Measurements from ENCODE around the gene NNT. TPM values are rescaled to one million over a fixed set of nuclear protein-coding genes. Genes with fewer than 3 reads are reported as not detected.
"Not testable (repeated sequence)": the region's sequence is repeated elsewhere in the genome, so short reads cannot be mapped to it uniquely, and the experiment has no call there.

The NNT gene
- total RNA-seq, 1 donor from 2014 or later: 56.3 TPM

DNA sequence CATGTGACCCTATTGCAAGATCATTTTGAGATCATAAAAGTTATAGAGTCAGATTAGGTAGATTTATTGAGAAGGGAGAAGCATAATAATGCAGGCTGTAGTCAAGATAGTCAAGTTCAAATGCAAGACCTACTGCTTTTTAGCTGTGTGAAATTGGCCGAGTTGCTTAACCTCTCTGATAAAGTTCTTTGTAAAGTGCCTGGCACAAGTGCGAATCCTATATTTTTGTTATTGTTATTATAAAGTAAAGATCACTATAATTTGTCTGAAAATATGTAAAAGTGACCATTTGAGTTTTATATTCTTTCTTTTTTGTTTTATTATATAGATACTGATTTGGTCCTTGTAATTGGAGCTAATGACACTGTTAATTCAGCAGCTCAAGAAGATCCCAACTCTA is 99.3 kb downstream of the NNT start:
- Histone ChIP-seq H3K27me3 (no peaks in the 10 kb centered on the region), H3K9ac (no peak overlapping the region), H3K36me3 (no peaks in the 10 kb centered on the region), H3K4me1 (no peaks in the 10 kb centered on the region), H3K79me2 (ENCODE audit: low read depth) (no peaks in the 10 kb centered on the region), H3K4me3 (no peak overlapping the region), H2AFZ (replicated peaks) (no peak overlapping the region), H4K20me1 (ENCODE audit: low read depth) (no peaks in the 10 kb centered on the region), H3F3A (ENCODE audit: low read depth) (no peaks in the 10 kb centered on the region), H3K4me2 (no peak overlapping the region), H3K9me3 (ENCODE audit: low read depth) (no peaks in the 10 kb centered on the region), H3K27ac (no peak overlapping the region)
- no peak for TF ChIP-seq EZH2phosphoT487 (IDR thresholded peaks at IDR 0.05)
- TF ChIP-seq, protein P1, sequence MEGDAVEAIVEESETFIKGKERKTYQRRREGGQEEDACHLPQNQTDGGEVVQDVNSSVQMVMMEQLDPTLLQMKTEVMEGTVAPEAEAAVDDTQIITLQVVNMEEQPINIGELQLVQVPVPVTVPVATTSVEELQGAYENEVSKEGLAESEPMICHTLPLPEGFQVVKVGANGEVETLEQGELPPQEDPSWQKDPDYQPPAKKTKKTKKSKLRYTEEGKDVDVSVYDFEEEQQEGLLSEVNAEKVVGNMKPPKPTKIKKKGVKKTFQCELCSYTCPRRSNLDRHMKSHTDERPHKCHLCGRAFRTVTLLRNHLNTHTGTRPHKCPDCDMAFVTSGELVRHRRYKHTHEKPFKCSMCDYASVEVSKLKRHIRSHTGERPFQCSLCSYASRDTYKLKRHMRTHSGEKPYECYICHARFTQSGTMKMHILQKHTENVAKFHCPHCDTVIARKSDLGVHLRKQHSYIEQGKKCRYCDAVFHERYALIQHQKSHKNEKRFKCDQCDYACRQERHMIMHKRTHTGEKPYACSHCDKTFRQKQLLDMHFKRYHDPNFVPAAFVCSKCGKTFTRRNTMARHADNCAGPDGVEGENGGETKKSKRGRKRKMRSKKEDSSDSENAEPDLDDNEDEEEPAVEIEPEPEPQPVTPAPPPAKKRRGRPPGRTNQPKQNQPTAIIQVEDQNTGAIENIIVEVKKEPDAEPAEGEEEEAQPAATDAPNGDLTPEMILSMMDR (IDR thresholded peaks at IDR 0.05): no peak
- no peak for TF ChIP-seq EZH2 (IDR thresholded peaks at IDR 0.05)
- H3K4me1 Mint-ChIP-seq: no peaks in the 10 kb centered on the region
- no peaks in the 10 kb centered on the region for H3K27me3 Mint-ChIP-seq (ENCODE audit: insufficient read depth, low read depth)
- no peak overlapping the region for H3K4me3 Mint-ChIP-seq
- H3K27ac Mint-ChIP-seq: no peak overlapping the region
- peaks cover 2% of the 10 kb centered on the region for H3K36me3 Mint-ChIP-seq
- peaks cover under 1% of the 10 kb centered on the region for H3K9me3 Mint-ChIP-seq
- DNase-seq (ENCODE audit: low spot score): no peak

DNA sequence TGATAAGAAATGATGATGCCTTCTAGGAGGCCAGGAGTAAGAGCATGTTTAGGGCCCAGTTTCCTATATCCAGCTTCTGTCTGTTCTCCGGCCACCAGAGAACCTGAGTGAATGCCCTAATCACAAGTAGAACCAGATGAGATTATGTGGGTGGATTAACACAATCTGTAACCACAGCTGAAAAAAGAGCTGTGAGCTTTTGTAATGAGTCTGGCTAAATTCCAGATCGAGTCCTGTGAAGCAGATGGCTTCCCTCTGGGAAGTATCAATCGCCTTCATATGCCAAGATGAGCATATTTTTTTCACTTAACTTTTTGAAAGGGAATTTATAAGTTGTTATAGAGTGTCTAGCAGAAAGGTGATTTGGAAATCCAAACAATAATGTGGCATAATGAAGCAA is 99.8 kb downstream of the NNT start:
- Histone ChIP-seq H2AFZ (replicated peaks) (no peak overlapping the region), H3F3A (ENCODE audit: low read depth) (no peaks in the 10 kb centered on the region), H3K79me2 (ENCODE audit: low read depth) (no peaks in the 10 kb centered on the region), H3K4me3 (no peak overlapping the region), H3K27me3 (no peaks in the 10 kb centered on the region), H3K36me3 (no peaks in the 10 kb centered on the region), H3K4me2 (no peak overlapping the region), H3K4me1 (no peaks in the 10 kb centered on the region), H3K27ac (no peak overlapping the region), H4K20me1 (ENCODE audit: low read depth) (no peaks in the 10 kb centered on the region), H3K9ac (no peak overlapping the region), H3K9me3 (ENCODE audit: low read depth) (no peaks in the 10 kb centered on the region)
- H3K4me3 Mint-ChIP-seq: no peak overlapping the region
- no peak overlapping the region for H3K27ac Mint-ChIP-seq
- TF ChIP-seq EZH2phosphoT487 (IDR thresholded peaks at IDR 0.05) (no peak), EZH2 (IDR thresholded peaks at IDR 0.05) (no peak)
- TF ChIP-seq, protein P1 (IDR thresholded peaks at IDR 0.05): no peak
- H3K36me3 Mint-ChIP-seq: peaks cover 2% of the 10 kb centered on the region
- H3K4me1 Mint-ChIP-seq: no peaks in the 10 kb centered on the region
- no peaks in the 10 kb centered on the region for H3K9me3 Mint-ChIP-seq
- DNase-seq (ENCODE audit: low spot score): peak; percentile 17
- no peaks in the 10 kb centered on the region for H3K27me3 Mint-ChIP-seq (ENCODE audit: insufficient read depth, low read depth)

DNA sequence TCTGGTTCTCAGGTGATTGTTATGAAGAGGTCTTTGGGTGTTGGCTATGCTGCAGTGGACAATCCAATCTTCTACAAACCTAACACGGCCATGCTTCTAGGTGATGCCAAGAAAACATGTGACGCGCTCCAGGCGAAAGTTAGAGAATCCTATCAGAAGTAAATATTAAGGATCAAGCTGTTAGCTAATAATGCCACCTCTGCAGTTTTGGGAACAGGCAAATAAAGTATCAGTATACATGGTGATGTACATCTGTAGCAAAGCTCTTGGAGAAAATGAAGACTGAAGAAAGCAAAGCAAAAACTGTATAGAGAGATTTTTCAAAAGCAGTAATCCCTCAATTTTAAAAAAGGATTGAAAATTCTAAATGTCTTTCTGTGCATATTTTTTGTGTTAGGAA is 101.3 kb downstream of the NNT start:
- no peak overlapping the region for H3K27ac Mint-ChIP-seq
- Histone ChIP-seq H3K27me3 (no peaks in the 10 kb centered on the region), H4K20me1 (ENCODE audit: low read depth) (no peaks in the 10 kb centered on the region), H3K9me3 (ENCODE audit: low read depth) (no peaks in the 10 kb centered on the region), H3K9ac (no peak overlapping the region), H3K36me3 (no peaks in the 10 kb centered on the region), H3K79me2 (ENCODE audit: low read depth) (no peaks in the 10 kb centered on the region), H3K4me2 (no peak overlapping the region), H3K4me3 (no peak overlapping the region), H3F3A (ENCODE audit: low read depth) (no peaks in the 10 kb centered on the region), H3K27ac (no peak overlapping the region), H2AFZ (replicated peaks) (no peak overlapping the region), H3K4me1 (no peaks in the 10 kb centered on the region)
- no peaks in the 10 kb centered on the region for H3K36me3 Mint-ChIP-seq
- no peaks in the 10 kb centered on the region for H3K4me1 Mint-ChIP-seq
- no peaks in the 10 kb centered on the region for H3K27me3 Mint-ChIP-seq (ENCODE audit: insufficient read depth, low read depth)
- no peak for TF ChIP-seq EZH2 (IDR thresholded peaks at IDR 0.05)
- TF ChIP-seq, protein P1 (IDR thresholded peaks at IDR 0.05): no peak
- TF ChIP-seq EZH2phosphoT487 (IDR thresholded peaks at IDR 0.05): no peak
- no peak for DNase-seq (ENCODE audit: low spot score)
- no peak overlapping the region for H3K4me3 Mint-ChIP-seq
- H3K9me3 Mint-ChIP-seq: no peaks in the 10 kb centered on the region

GRCh38 chr5:43706576-43706975 is 103.6 kb downstream of the NNT start:
- not testable (repeated sequence) for H3K27me3 Mint-ChIP-seq (ENCODE audit: insufficient read depth, low read depth); H3K9me3 Mint-ChIP-seq

More at GRCh38 chr5:43706576-43706975, 103.6 kb downstream of the NNT start:
- not testable (repeated sequence) for H3K27me3 ChIP-seq; H3K79me2 ChIP-seq (ENCODE audit: low read depth); H3K36me3 Mint-ChIP-seq; H3K4me2 ChIP-seq; H3K4me1 ChIP-seq; H3K27ac ChIP-seq; H3K4me3 Mint-ChIP-seq; H3K27ac Mint-ChIP-seq; DNase-seq (ENCODE audit: low spot score); H3K4me3 ChIP-seq; H3K9ac ChIP-seq; H2AFZ ChIP-seq (replicated peaks); H3K4me1 Mint-ChIP-seq; H3F3A ChIP-seq (ENCODE audit: low read depth); H3K9me3 ChIP-seq (ENCODE audit: low read depth); H4K20me1 ChIP-seq (ENCODE audit: low read depth); H3K36me3 ChIP-seq

All from neural progenitor cell (in vitro differentiated cells).